H1 (cell line): Measurements from ENCODE around the gene DTNB. TPM values are rescaled to one million over a fixed set of nuclear protein-coding genes. Genes with fewer than 3 reads are reported as not detected.

Source experiments
- ASH2L ChIP-seq: fragments of 200-600, 300-600 bp; sonication (generic); IDR thresholded peaks from one replicate; pipeline ENCODE4 v1.7.1; 2017; ENCODE audit warnings: low read length
- CBX5 ChIP-seq: fragments of 300-800, 300-1000 bp; sonication (generic); IDR thresholded peaks from 2 replicates; pipeline ENCODE4 v1.7.1; 2016; ENCODE audit warnings: antibody characterized with exemption, low read length, low read depth
- CHD7 ChIP-seq: fragments of 300-600 bp; sonication (generic); IDR thresholded peaks from 2 replicates; pipeline ENCODE4 v1.7.1; 2012; ENCODE audit warnings: low read length, moderate library complexity, mild to moderate bottlenecking, inconsistent platforms; ENCODE audit not compliant: insufficient replicate concordance
- KDM1A ChIP-seq: fragments of 200-600, 300-600 bp; sonication (generic); IDR thresholded peaks from 2 replicates; pipeline ENCODE4 v1.7.1; 2016; ENCODE audit warnings: mild to moderate bottlenecking, low read length, borderline replicate concordance
- RAD21 ChIP-seq, 2 experiments: IDR thresholded peaks in 1 of 2; conservative IDR thresholded peaks in 1 of 2; 2 replicates each; pipeline ENCODE4 v1.6.1; 2011; ENCODE audit warnings: low read depth in 2 of 2, low read length in 2 of 2, improper control_type of control experiment in 1 of 2, inconsistent platforms in 1 of 2, mild to moderate bottlenecking in 1 of 2, moderate library complexity in 1 of 2
- SIX5 ChIP-seq: IDR thresholded peaks from 2 replicates; pipeline ENCODE4 v1.6.1; 2011; ENCODE audit warnings: mild to moderate bottlenecking, low read depth, low read length
- SRF ChIP-seq: IDR thresholded peaks from 2 replicates; pipeline ENCODE4 v1.6.1; 2011; ENCODE audit warnings: mild to moderate bottlenecking, low read depth, low read length, moderate library complexity
- TBP ChIP-seq: IDR thresholded peaks from 2 replicates; pipeline ENCODE4 v1.6.1; 2011; ENCODE audit warnings: low read depth, low read length, improper control_type of control experiment
- ZNF274 ChIP-seq: IDR thresholded peaks from 2 replicates; pipeline ENCODE4 v1.7.0; 2012; ENCODE audit warnings: low read length, borderline replicate concordance; ENCODE audit errors: extremely low read depth
- polyA plus RNA-seq, 7 experiments: library from polyadenylated mRNA; depleted of rRNA in 3 of 7; stranded (reverse) in 5 of 7; unstranded in 2 of 7; fragments of >200 nt in 5 of 7; fragments of 200-250 nt in 2 of 7; gene quantifications; 1 replicate in 5 of 7; 2 replicates in 1 of 7; 4 replicates in 1 of 7; pipeline versions ENCODE4 v1.2.1 to v1.2.3, GENCODE V29; 2011 to 2013; ENCODE audit warnings: missing spikeins in 2 of 7, mixed read lengths in 2 of 7
- total RNA-seq: library from RNA; stranded (reverse); fragmentation: NEBNext Ultra II Directional; extraction: Animal tissue kit (Norgen Biotek cat#: 25700); gene quantifications from 2 replicates; pipeline ENCODE4 v1.2.1, GENCODE V29; 2021

The DTNB gene
- total and polyA plus RNA-seq, 2 of the 8 experiments (the other 6 are each of a cell fraction or from before 2014, with no cell fraction given): 39.6 to 49.5 TPM

DNA sequence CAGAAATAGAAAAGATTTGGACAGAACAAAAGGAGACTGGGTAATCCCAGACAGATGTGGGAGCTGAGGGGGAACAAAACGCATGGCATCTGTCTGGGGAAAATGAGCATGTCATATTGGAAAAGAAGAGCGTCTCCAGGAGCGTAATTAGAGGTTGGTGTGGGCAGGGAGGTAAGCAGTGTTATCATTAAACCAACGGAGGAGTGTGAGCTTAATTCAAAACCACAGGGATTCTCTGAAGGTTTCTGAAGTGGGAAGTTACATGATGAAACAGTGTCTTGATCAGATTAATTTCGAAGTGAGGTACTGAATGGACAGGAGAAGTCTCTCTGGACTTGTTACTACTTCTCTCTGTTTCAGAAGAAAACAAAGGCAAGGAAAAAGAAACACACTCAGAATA is 53.3 kb downstream of the DTNB start (continued):
- TF ChIP-seq CHD7 (no peak), SRF (no peak), CBX5 (no peak), RAD21 (IDR thresholded peaks at IDR 0.05 in 1 of 2, conservative IDR thresholded peaks at IDR 0.05 in 1 of 2; ENCODE audit: low read depth in 2 of 2, low read length in 2 of 2) (no peak), TBP (no peak), ZNF274 (no peak), KDM1A (no peak), SIX5 (no peak), ASH2L (no peak)
